HEK293T (cell line): ENCODE results near the gene PAM.

Source experiments
- CTCF ChIA-PET: fragments of 350-600 bp; formaldehyde crosslinking; extraction: SDS; loops from one replicate; lab custom pipeline; 2021; ENCODE audit warnings: antibody characterized with exemption, inconsistent platforms; lab: Yijun Ruan, JAX
- POLR2A ChIA-PET: fragments of 350-600 bp; formaldehyde crosslinking; extraction: SDS; loops from one replicate; lab custom pipeline; 2020; ENCODE audit warnings: antibody characterized with exemption, inconsistent platforms; lab: Yijun Ruan, JAX
- DNase-seq: peaks from one replicate; pipeline ENCODE4 v3.0.0; 2012; ENCODE audit warnings: mixed read lengths; ENCODE audit errors: extremely low spot score
- ARNT ChIP-seq: fragments of 450-650 bp; IDR thresholded peaks from 2 replicates; pipeline ENCODE4 v1.6.1; 2017; ENCODE audit warnings: mild to moderate bottlenecking
- BHLHE40 ChIP-seq: fragments of 450-650 bp; IDR thresholded peaks from 2 replicates; pipeline ENCODE4 v1.6.1; 2016; ENCODE audit warnings: mild to moderate bottlenecking, moderate library complexity, borderline replicate concordance
- CTBP1 ChIP-seq: fragments of 450-650 bp; IDR thresholded peaks from 2 replicates; pipeline ENCODE4 v1.6.1; 2016; ENCODE audit warnings: borderline replicate concordance
- ELF4 ChIP-seq: fragments of 450-650 bp; IDR thresholded peaks from 2 replicates; pipeline ENCODE4 v1.6.1; 2017; ENCODE audit warnings: antibody characterized with exemption
- FOXA1 ChIP-seq: fragments of 450-650 bp; IDR thresholded peaks from 2 replicates; pipeline ENCODE4 v1.6.1; 2016; ENCODE audit warnings: mild to moderate bottlenecking
- FOXK2 ChIP-seq: fragments of 450-650 bp; IDR thresholded peaks from 2 replicates; pipeline ENCODE4 v1.6.1; 2016; ENCODE audit warnings: mild to moderate bottlenecking
- FOXM1 ChIP-seq: fragments of 450-650 bp; IDR thresholded peaks from 2 replicates; pipeline ENCODE4 v1.6.1; 2017; ENCODE audit warnings: mild to moderate bottlenecking, borderline replicate concordance
- HDGF ChIP-seq: fragments of 450-650 bp; IDR thresholded peaks from 2 replicates; pipeline ENCODE4 v1.6.1; 2017; ENCODE audit warnings: antibody characterized with exemption, borderline replicate concordance
- L3MBTL2 ChIP-seq: fragments of 450-650 bp; conservative IDR thresholded peaks from 2 replicates; pipeline ENCODE4 v1.6.1; 2016; ENCODE audit warnings: mild to moderate bottlenecking
- LEF1 ChIP-seq: fragments of 450-650 bp; IDR thresholded peaks from 2 replicates; pipeline ENCODE4 v1.6.1; 2017; ENCODE audit warnings: mild to moderate bottlenecking, borderline replicate concordance
- NFRKB ChIP-seq: fragments of 450-650 bp; IDR thresholded peaks from 2 replicates; pipeline ENCODE4 v1.6.1; 2016; ENCODE audit warnings: mild to moderate bottlenecking, moderate library complexity
- SP1 ChIP-seq: fragments of 450-650 bp; IDR thresholded peaks from 2 replicates; pipeline ENCODE4 v1.6.1; 2017
- SUZ12 ChIP-seq: fragments of 450-650 bp; IDR thresholded peaks from 2 replicates; pipeline ENCODE4 v1.6.1; 2016; ENCODE audit warnings: mild to moderate bottlenecking
- TARDBP ChIP-seq: fragments of 450-650 bp; IDR thresholded peaks from 2 replicates; pipeline ENCODE4 v1.6.1; 2016
- ZNF384 ChIP-seq: fragments of 450-650 bp; IDR thresholded peaks from 2 replicates; pipeline ENCODE4 v1.6.1; 2016
- TF ChIP-seq, protein P1 (sequence below): fragments of 450-650 bp; IDR thresholded peaks from 2 replicates; pipeline ENCODE4 v1.6.1; 2016

PAM gene

DNA sequence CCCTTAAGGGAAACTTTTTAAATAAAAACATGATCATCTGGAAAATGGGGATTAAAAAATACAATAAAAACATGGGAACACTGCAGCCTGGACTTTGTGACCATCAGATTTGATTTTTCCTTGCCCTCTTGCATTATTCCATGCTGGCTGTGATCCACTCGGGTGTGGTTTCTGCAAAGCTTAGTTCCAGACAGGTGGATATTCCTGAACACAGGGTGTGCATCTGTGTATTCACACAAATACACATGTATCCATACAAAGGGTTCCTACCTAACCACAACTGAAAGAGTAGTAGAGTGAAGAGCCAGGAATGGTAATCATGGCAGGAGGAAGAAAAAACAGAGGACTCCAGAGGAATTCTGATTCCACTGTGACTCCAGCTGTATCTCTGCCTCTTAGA, 178.2 kb downstream of the PAM start:
- no peak for DNase-seq
- ChIA-PET CTCF (interaction anchor here (0.7 kb wide), 1 partner anchor 10 kb away, joined by 3 read pairs; no protein-coding TSS in a partner anchor), POLR2A (no interaction called here)
- TF ChIP-seq FOXK2 (no peak), FOXA1 (no peak), L3MBTL2 (no peak), BHLHE40 (no peak), NFRKB (no peak), HDGF (no peak), SUZ12 (no peak), ELF4 (no peak), CTBP1 (no peak), LEF1 (no peak), ARNT (no peak), TARDBP (no peak)
- TF ChIP-seq, protein P1, sequence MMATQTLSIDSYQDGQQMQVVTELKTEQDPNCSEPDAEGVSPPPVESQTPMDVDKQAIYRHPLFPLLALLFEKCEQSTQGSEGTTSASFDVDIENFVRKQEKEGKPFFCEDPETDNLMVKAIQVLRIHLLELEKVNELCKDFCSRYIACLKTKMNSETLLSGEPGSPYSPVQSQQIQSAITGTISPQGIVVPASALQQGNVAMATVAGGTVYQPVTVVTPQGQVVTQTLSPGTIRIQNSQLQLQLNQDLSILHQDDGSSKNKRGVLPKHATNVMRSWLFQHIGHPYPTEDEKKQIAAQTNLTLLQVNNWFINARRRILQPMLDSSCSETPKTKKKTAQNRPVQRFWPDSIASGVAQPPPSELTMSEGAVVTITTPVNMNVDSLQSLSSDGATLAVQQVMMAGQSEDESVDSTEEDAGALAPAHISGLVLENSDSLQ = no peak

DNA sequence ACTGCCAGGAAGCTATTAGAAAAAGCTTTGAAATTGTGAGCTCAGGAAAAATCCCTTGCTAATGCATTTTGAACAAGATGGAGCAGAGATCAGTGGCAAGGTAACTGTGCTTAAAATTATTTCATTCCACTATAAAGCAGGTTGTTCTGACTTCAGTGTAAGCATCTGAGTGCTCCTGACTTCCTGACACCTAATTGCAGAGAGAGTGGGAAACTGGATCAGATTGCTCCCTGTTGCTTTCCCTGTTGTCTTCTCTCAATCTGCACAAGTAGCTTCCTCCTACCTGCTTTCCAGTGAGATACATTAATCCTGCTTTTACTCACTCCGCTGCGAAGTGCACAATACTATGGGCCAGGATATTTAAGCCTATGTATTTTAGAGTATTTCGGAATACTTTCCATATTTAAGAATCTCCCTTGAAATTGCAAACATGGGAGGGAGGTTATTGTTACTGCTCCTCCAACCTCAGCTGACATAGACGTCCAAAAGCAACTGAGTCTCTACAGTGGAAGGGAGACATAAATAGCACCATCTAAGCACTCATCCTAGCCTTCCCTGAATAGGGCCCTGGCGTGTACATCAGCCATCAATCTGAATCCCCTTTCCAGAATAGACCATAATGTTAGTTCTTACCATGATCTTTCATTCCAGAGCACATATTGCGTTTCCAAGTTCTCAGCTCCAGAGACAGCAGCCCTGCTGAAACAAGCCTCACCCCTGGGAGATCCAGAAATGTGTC, 178.8 kb downstream of the PAM start:
- TF ChIP-seq TARDBP (no peak), LEF1 (no peak)
- POLR2A ChIA-PET = no interaction called here
- CTCF ChIA-PET = interaction anchor here (0.7 kb wide), 1 partner anchor 9 kb away, joined by 3 read pairs; no protein-coding TSS in a partner anchor
- DNase-seq = no peak

DNA sequence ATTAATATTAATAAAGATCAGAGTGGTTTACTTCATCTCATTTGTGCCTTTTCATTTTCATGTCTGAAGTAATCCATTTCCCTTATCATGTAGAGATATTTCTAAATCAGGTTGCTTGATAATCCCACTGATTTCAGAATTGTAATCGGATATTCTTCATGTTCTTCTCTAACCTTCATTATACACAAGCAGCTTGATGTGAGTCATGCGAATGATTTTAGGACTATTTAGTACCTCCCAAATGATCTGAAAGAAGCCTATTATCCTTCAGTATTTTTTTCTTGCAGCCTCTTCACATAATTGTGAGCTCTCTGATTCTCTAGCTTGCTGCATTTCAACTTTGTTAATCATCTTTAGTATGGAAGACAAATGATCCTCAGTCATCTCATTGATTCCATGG, 182.8 kb downstream of the PAM start:
- CTCF ChIA-PET = no interaction called here
- no peak for DNase-seq
- TF ChIP-seq, protein P1 = no peak
- TF ChIP-seq SUZ12 (no peak), TARDBP (no peak), CTBP1 (no peak), ARNT (no peak), HDGF (no peak), FOXA1 (no peak), BHLHE40 (no peak), L3MBTL2 (no peak), ZNF384 (no peak), LEF1 (no peak), FOXM1 (no peak), SP1 (no peak), NFRKB (no peak), FOXK2 (no peak), ELF4 (no peak)
- POLR2A ChIA-PET = no interaction called here

DNA sequence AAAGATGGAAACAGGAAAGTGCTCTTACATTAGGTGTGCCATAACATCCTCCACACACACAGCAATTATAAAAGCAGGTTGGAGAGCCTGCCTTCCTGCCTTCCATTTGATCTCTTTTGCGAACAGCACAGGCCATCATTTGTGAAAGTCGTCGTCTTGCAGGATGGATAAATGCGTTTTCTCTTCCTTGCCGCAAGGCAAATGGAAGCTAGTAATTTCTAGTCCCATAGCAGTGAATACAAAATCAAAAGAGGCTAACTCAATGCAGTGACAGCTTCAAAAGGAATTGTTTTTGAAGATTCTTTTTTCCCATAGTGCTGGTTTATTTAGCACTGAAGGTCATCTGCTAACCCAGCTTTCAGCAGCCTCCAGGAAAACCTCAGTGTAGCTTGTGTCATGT, 186.0 kb downstream of the PAM start:
- ChIA-PET POLR2A (no interaction called here), CTCF (no interaction called here)
- no peak for DNase-seq
- no peak for TF ChIP-seq FOXM1
- TF ChIP-seq FOXA1 = no peak
- no peak for TF ChIP-seq ARNT
- TF ChIP-seq TARDBP = no peak
- TF ChIP-seq SUZ12 = no peak
- TF ChIP-seq, protein P1 = no peak
- no peak for TF ChIP-seq LEF1
- TF ChIP-seq SP1 = no peak
- TF ChIP-seq FOXK2 = no peak
- TF ChIP-seq L3MBTL2 = no peak
- TF ChIP-seq ZNF384 = no peak
- TF ChIP-seq HDGF = no peak
- no peak for TF ChIP-seq BHLHE40
- no peak for TF ChIP-seq ELF4
- no peak for TF ChIP-seq CTBP1
- no peak for TF ChIP-seq NFRKB

DNA sequence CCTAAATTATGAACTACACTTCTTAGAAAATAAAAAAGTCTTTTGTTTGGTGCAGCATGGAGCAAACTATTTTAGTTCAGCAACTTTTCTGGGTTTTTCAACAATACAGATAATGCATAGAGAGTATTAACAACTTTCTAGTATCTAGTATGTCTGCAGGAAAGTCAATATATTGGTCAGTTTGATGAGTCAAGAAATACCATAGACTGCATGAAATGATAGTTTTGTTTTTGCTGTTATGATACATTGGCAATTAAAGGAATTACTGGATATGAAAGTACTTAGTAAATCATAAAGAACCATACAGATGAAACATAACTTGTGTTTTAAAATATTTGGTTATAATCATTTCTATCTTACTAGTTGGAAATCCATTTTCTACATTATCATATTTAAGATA, 191.3 kb downstream of the PAM start:
- DNase-seq = no peak
- CTCF ChIA-PET = no interaction called here
- POLR2A ChIA-PET = interaction anchor here (0.8 kb wide), 1 partner anchor 174 kb away, joined by 3 read pairs; the partner anchor contains the start of genes GIN1 and PPIP5K2
- TF ChIP-seq ARNT (no peak), SP1 (no peak), BHLHE40 (no peak), HDGF (no peak), CTBP1 (no peak), ELF4 (no peak), FOXA1 (no peak), L3MBTL2 (no peak), NFRKB (no peak), LEF1 (no peak), ZNF384 (no peak), SUZ12 (no peak)
- TF ChIP-seq, protein P1 = no peak

DNA sequence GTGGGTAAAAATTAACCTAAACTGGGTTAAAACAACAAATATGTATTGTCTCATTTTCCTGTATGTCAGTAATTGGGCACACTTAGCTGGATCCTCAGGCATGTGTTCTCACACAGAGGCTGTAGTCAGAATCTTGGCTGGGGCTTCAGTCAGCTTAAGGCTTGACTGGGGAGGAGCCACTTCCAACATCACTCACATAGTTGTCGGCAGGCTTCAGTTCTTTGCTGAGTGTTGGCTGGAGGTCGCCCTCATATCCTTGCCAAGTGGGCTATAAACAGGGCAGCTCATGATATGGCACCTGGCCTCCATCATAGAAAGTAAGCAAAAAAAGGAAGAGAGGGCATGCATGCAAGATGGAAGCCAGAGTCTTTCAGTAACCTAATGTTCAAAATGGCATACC, 191.9 kb downstream of the PAM start:
- DNase-seq = no peak
- ChIA-PET CTCF (no interaction called here), POLR2A (no interaction called here)
- TF ChIP-seq, protein P1 = no peak
- TF ChIP-seq FOXA1 = no peak
- no peak for TF ChIP-seq L3MBTL2
- TF ChIP-seq FOXK2 = no peak
- no peak for TF ChIP-seq ELF4
- TF ChIP-seq NFRKB = no peak
- no peak for TF ChIP-seq ARNT
- no peak for TF ChIP-seq LEF1
- no peak for TF ChIP-seq ZNF384
- TF ChIP-seq BHLHE40 = no peak
- no peak for TF ChIP-seq CTBP1
- no peak for TF ChIP-seq HDGF
- TF ChIP-seq SUZ12 = no peak
- no peak for TF ChIP-seq FOXM1
- no peak for TF ChIP-seq TARDBP
